Measurements from ENCODE around the gene PRR23B. TPM values are rescaled to one million over a fixed set of nuclear protein-coding genes. Genes with fewer than 3 reads are reported as not detected.

The PRR23B gene
- total RNA-seq, 3 donors from 2014 or later = not detected

DNA sequence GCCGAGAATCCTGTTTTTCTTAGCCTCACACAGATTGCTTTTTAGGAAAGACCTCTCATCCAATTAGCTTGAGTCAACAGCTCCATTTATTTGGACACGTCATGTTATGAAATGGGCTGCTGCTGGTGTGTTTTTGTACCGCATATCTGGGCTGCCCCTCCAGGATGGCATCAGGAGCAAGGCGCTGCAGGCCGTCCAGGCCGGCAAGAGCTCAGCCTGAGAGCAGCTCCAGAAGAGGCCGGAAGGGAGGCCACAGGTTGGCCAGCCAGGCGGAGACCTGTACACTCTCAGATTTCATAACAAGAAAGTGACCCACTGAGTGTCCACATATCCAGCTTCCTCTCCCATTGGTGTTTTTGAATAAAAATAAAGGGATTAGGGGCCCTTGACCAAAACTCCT is 45.4 kb downstream of the PRR23B start:
- Histone ChIP-seq H3K9me3 (no peaks in the 10 kb centered on the region), H3K4me1 (no peaks in the 10 kb centered on the region), H3K27me3 (peaks cover 0 to 4% of the 10 kb centered on the region in 2 donors), H3K27ac (no peak overlapping the region), H3K4me3 (no peak overlapping the region), H3K36me3 (no peaks in the 10 kb centered on the region)
- TF ChIP-seq POLR2A (IDR thresholded peaks at IDR 0.05) (no peak), POLR2AphosphoS5 (IDR thresholded peaks at IDR 0.05) (no peak)
- TF ChIP-seq, protein P1, sequence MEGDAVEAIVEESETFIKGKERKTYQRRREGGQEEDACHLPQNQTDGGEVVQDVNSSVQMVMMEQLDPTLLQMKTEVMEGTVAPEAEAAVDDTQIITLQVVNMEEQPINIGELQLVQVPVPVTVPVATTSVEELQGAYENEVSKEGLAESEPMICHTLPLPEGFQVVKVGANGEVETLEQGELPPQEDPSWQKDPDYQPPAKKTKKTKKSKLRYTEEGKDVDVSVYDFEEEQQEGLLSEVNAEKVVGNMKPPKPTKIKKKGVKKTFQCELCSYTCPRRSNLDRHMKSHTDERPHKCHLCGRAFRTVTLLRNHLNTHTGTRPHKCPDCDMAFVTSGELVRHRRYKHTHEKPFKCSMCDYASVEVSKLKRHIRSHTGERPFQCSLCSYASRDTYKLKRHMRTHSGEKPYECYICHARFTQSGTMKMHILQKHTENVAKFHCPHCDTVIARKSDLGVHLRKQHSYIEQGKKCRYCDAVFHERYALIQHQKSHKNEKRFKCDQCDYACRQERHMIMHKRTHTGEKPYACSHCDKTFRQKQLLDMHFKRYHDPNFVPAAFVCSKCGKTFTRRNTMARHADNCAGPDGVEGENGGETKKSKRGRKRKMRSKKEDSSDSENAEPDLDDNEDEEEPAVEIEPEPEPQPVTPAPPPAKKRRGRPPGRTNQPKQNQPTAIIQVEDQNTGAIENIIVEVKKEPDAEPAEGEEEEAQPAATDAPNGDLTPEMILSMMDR (IDR thresholded peaks at IDR 0.05) = no peak
- intact Hi-C loops (cut with DNase I; ENCODE audit: low total_unique reads) = no loop called here
- no peak for DNase-seq (ENCODE audit: low spot score in 2 of 2)

DNA sequence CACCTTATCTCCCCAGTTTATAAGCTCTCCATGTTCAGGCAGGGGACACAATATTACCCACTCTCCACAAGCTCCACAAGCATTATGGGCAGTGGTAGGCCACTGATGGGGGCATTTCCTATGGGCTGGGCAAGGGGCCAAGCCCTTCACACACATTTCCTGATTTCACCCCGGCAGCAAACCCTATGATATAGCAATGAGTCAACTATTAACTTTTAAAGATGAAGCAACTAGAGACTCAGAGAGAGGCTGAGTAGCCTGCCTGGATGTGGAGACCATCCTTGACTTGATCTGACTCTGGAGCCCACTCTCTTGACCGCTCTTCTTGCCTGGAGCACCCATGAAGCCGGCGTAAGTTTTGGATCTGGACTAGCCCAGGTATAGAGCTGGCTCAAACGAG is 46.3 kb downstream of the PRR23B start:
- H3K36me3 ChIP-seq = no peaks in the 10 kb centered on the region
- no peak overlapping the region for H3K27ac ChIP-seq
- H3K9me3 ChIP-seq = no peaks in the 10 kb centered on the region
- TF ChIP-seq, protein P1 (IDR thresholded peaks at IDR 0.05) = no peak
- TF ChIP-seq POLR2A (IDR thresholded peaks at IDR 0.05) (no peak), POLR2AphosphoS5 (IDR thresholded peaks at IDR 0.05) (no peak)
- DNase-seq (ENCODE audit: low spot score in 2 of 2) = no peak
- no peak overlapping the region for H3K4me3 ChIP-seq
- H3K4me1 ChIP-seq = no peaks in the 10 kb centered on the region
- intact Hi-C loops (cut with DNase I; ENCODE audit: low total_unique reads) = no loop called here
- H3K27me3 ChIP-seq = peaks cover 0 to 4% of the 10 kb centered on the region in 2 donors

- DNase-seq (ENCODE audit: low spot score in 2 of 2) = no peak
- intact Hi-C loops (cut with DNase I; ENCODE audit: low total_unique reads) = no loop called here
Observed at GRCh38 chr3:138972941-138973340, 47.8 kb downstream of the PRR23B start.

GRCh38 chr3:138971766-138972320 is 48.9 kb downstream of the PRR23B start:
- H3K27me3 ChIP-seq = peaks cover 0 to 4% of the 10 kb centered on the region in 2 donors
- H3K36me3 ChIP-seq = no peaks in the 10 kb centered on the region
- H3K9me3 ChIP-seq = no peaks in the 10 kb centered on the region
- no peak overlapping the region for H3K4me3 ChIP-seq
- no peaks in the 10 kb centered on the region for H3K4me1 ChIP-seq
- H3K27ac ChIP-seq = no peak overlapping the region
- DNase-seq (ENCODE audit: low spot score in 2 of 2) = no peak
- TF ChIP-seq POLR2A (IDR thresholded peaks at IDR 0.05) = no peak
- TF ChIP-seq POLR2AphosphoS5 (IDR thresholded peaks at IDR 0.05) = no peak
- TF ChIP-seq, protein P1 (IDR thresholded peaks at IDR 0.05) = no peak
- intact Hi-C loops (cut with DNase I; ENCODE audit: low total_unique reads) = no loop called here

More at GRCh38 chr3:138972941-138973340, 47.8 kb downstream of the PRR23B start:
- no peaks in the 10 kb centered on the region for H3K4me1 ChIP-seq
- H3K4me3 ChIP-seq = no peak overlapping the region
- H3K36me3 ChIP-seq = no peaks in the 10 kb centered on the region
- H3K27ac ChIP-seq = no peak overlapping the region
- H3K9me3 ChIP-seq = no peaks in the 10 kb centered on the region
- TF ChIP-seq POLR2A (IDR thresholded peaks at IDR 0.05) (no peak), POLR2AphosphoS5 (IDR thresholded peaks at IDR 0.05) (no peak)
- TF ChIP-seq, protein P1 (IDR thresholded peaks at IDR 0.05) = no peak
- H3K27me3 ChIP-seq = peaks cover 0 to 4% of the 10 kb centered on the region in 2 donors

Other genes starting within 250 kb of the PRR23B start
- 10 to 100 TPM; 30.5 to 46.2 (median 31.7) TPM for gene PIK3CB, start 186.0 kb downstream of the PRR23B start, total RNA-seq
- gene FOXL2, start 73.8 kb downstream of the PRR23B start, total RNA-seq = under 1 TPM in 1 of 3 donors, not detected in 2; 0.33 TPM
- gene FOXL2NB, start 73.7 kb downstream of the PRR23B start, total RNA-seq = under 1 TPM in 1 of 3 donors, not detected in 2; 0.33 TPM
- not detected for gene PRR23A, start 14.7 kb downstream of the PRR23B start, total RNA-seq
- gene PRR23C, start 24.0 kb upstream of the PRR23B start, total RNA-seq = not detected

All from breast epithelium (tissue), 4 donors.